Measurements from ENCODE around the gene C19orf25. TPM values are rescaled to one million over a fixed set of nuclear protein-coding genes. Genes with fewer than 3 reads are reported as not detected.

The C19orf25 gene
- total RNA-seq, 1 donor from 2014 or later: 11.5 TPM

DNA sequence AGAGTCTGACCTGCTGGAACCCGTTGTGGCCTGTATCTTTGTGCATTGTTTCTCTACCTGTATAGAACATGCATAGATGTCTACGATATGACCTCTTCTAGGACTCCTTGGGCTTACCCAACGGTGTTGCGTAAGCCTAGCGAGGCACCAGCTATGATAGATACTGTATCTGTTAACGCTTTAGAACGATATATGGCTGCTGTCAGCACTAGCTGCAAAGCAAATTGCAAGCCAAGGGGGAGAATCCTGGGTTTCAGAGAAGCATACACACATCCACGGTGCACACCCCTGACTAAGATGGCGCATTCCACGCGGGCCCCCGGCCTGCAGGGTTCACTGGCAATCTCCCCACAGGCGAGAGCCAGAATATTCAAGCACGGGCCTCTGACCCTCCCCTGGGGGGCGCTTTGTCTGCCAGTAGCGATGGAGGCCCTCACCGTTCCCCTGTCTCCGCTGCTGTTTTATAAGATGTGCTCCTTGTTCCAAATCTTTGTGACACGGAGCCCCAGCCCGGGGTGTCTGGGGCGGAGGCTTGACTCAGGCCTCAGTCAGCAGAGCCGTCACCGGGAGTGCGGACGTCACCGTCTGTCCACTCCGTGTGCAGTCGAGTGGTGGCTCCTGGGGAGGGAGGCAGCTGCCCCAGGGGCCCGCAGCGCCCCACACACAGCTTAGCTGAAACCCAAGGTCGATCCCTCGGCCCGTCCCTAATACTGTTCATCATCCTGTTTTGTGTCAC lies 53.7 kb downstream of the C19orf25 start:
- Histone ChIP-seq H3K27me3 (ENCODE audit: control insufficient read depth in 3 of 3, insufficient read depth in 3 of 3, low read length in 3 of 3) (no peaks in the 10 kb centered on the region), H3K9me3 (ENCODE audit: control insufficient read depth in 3 of 3, low read length in 3 of 3) (no peaks in the 10 kb centered on the region), H3K4me3 (ENCODE audit: low read length in 3 of 3) (no peak overlapping the region), H3K27ac (ENCODE audit: low read depth, low read length) (no peak overlapping the region), H3K9ac (ENCODE audit: low read depth in 1 of 3, low read length in 3 of 3) (no peak overlapping the region), H3K4me1 (ENCODE audit: control insufficient read depth in 3 of 3, insufficient read depth in 3 of 3, low read length in 3 of 3) (peaks cover 0 to 8% (median 5%) of the 10 kb centered on the region in 3 donors), H3K36me3 (ENCODE audit: control insufficient read depth in 3 of 3, insufficient read depth in 3 of 3, low read length in 3 of 3) (peaks cover 73 to 78% (median 74%) of the 10 kb centered on the region in 3 donors)

DNA sequence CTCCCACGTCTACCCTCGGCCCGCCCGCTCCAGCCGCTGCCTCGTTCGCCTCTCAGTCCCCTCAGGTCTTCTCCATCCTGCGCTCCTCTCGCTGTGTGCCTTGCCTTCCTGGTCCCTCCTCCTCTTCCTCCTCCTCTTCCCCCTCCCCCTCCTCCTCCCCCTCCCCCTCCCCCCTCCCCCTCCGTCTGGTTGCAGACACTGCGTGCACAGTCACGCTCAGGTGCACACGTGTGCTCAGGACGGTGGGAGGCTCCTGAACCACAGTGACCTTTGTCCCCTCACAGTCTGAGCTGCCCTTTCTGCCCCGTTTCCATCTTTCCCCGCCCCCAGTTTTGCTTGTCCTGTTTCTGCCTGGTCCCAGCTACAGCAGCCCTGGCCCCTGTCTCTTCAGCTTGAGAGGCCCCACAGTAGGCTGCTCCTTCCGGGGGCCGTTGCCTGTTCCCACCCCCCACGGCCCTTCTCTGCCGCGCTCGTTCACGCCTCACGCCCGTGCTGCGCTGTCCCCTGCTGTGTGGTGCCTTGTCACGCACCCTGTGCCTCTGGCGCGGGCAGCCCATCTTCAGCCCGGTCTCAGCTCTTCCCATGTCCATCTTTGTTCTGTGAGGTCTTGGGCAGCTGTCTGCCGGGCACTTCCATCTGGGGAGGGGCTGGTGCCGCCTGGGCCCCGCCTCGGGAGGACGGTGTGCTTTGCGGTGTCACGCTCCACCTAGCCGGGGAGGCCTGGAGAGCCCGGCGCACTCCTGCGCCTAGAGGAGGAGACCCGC lies 54.6 kb downstream of the C19orf25 start:
- Histone ChIP-seq H3K9me3 (ENCODE audit: control insufficient read depth in 3 of 3, low read length in 3 of 3) (no peaks in the 10 kb centered on the region), H3K36me3 (ENCODE audit: control insufficient read depth in 3 of 3, insufficient read depth in 3 of 3, low read length in 3 of 3) (peaks cover 69 to 77% (median 70%) of the 10 kb centered on the region in 3 donors), H3K27me3 (ENCODE audit: control insufficient read depth in 3 of 3, insufficient read depth in 3 of 3, low read length in 3 of 3) (no peaks in the 10 kb centered on the region), H3K27ac (ENCODE audit: low read depth, low read length) (no peak overlapping the region), H3K4me1 (ENCODE audit: control insufficient read depth in 3 of 3, insufficient read depth in 3 of 3, low read length in 3 of 3) (peaks cover 0 to 13% (median 10%) of the 10 kb centered on the region in 3 donors), H3K4me3 (ENCODE audit: low read length in 3 of 3) (no peak overlapping the region), H3K9ac (ENCODE audit: low read depth in 1 of 3, low read length in 3 of 3) (no peak overlapping the region)

DNA sequence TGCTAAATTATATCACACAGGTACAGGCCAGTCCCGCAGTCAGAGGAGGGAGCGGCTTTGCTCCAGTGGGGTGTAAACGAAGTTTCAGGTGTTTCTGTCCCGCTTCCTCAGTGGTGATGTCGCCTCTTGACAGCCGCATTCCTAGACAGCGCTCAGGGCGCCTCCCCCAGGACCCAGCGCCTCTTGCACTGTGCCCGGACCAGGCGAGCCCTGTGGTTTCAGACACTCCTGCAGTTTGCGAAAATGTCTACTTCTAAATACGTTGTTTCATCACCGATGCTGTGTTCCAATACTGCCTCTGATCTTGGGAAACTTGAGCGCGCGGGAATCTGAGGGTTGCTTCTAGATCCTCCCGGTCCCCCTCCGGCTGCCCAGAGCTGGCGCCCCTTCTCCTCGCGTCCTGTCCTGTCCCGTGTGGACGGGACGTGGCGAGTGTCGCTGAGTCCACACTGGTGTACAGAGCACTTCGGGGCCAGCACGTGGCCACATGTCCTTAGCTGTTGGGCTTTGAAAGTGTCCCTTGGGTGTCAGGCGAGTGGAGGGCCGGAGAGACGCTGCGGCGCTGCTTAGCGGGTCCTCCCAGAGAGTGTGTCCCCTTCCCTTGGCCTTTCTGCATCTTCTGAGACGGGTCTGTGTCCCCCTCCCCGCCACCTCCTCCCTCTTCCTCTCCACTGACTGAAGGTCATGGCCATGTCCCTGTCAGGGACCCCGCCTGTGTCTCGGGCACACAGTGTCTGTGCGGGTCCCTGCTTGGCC lies 55.4 kb downstream of the C19orf25 start:
- no peak overlapping the region for H3K9ac ChIP-seq (ENCODE audit: low read depth in 1 of 3, low read length in 3 of 3)
- H3K36me3 ChIP-seq (ENCODE audit: control insufficient read depth in 3 of 3, insufficient read depth in 3 of 3, low read length in 3 of 3): peaks cover 67 to 76% (median 69%) of the 10 kb centered on the region in 3 donors
- no peaks in the 10 kb centered on the region for H3K9me3 ChIP-seq (ENCODE audit: control insufficient read depth in 3 of 3, low read length in 3 of 3)
- peaks cover 4 to 20% (median 18%) of the 10 kb centered on the region in 3 donors for H3K4me1 ChIP-seq (ENCODE audit: control insufficient read depth in 3 of 3, insufficient read depth in 3 of 3, low read length in 3 of 3)
- H3K4me3 ChIP-seq (ENCODE audit: low read length in 3 of 3): no peak overlapping the region
- H3K27me3 ChIP-seq (ENCODE audit: control insufficient read depth in 3 of 3, insufficient read depth in 3 of 3, low read length in 3 of 3): no peaks in the 10 kb centered on the region
- no peak overlapping the region for H3K27ac ChIP-seq (ENCODE audit: low read depth, low read length)

Other genes starting within 250 kb of the C19orf25 start
- gene CBARP, start 241.2 kb downstream of the C19orf25 start, total RNA-seq: not detected
- 24.5 TPM for gene ATP5F1D, start 237.5 kb downstream of the C19orf25 start, total RNA-seq
- gene MIDN, start 230.6 kb downstream of the C19orf25 start, total RNA-seq: 5.2 TPM
- gene CIRBP, start 209.9 kb downstream of the C19orf25 start, total RNA-seq: 413 TPM
- gene FAM174C, start 203.7 kb downstream of the C19orf25 start, total RNA-seq: 9.4 TPM
- 1.0 TPM for gene EFNA2, start 193.3 kb downstream of the C19orf25 start, total RNA-seq
- 43.3 TPM for gene NDUFS7, start 95.3 kb downstream of the C19orf25 start, total RNA-seq
- gene GAMT, start 77.7 kb downstream of the C19orf25 start, total RNA-seq: 101 TPM
- 27.1 TPM for gene DAZAP1, start 71.6 kb downstream of the C19orf25 start, total RNA-seq
- 354 TPM for gene RPS15, start 40.8 kb downstream of the C19orf25 start, total RNA-seq
- gene APC2, start 29.1 kb downstream of the C19orf25 start, total RNA-seq: 1.0 TPM
- gene PCSK4, start 11.1 kb upstream of the C19orf25 start, total RNA-seq: 0.52 TPM
- 2.1 TPM for gene REEP6, start 12.0 kb upstream of the C19orf25 start, total RNA-seq
- 3.1 TPM for gene ADAMTSL5, start 33.8 kb upstream of the C19orf25 start, total RNA-seq
- gene PLK5, start 44.9 kb upstream of the C19orf25 start, total RNA-seq: not detected
- 21.4 TPM for gene MEX3D, start 89.1 kb upstream of the C19orf25 start, total RNA-seq
- gene MBD3, start 113.7 kb upstream of the C19orf25 start, total RNA-seq: 51.7 TPM
- gene UQCR11, start 126.2 kb upstream of the C19orf25 start, total RNA-seq: 82.5 TPM
- 44.4 TPM for gene TCF3, start 173.4 kb upstream of the C19orf25 start, total RNA-seq